Loucy (cell line): ENCODE measurements around the gene SURF6.

Experiments used
- CTCF ChIP-seq: fragments of 200-600 bp; sonication (generic); conservative IDR thresholded peaks from 2 replicates; pipeline ENCODE4 v1.5.1; 2014; ENCODE audit warnings: mild to moderate bottlenecking, antibody characterized with exemption, low read length
- EZH2phosphoT487 ChIP-seq: fragments of 200-600 bp; IDR thresholded peaks from 2 replicates; pipeline ENCODE4 v1.6.1; 2018; ENCODE audit warnings: antibody characterized with exemption, mild to moderate bottlenecking, moderate library complexity, borderline replicate concordance

- TF ChIP-seq CTCF (no peak), EZH2phosphoT487 (no peak)
Measured at GRCh38 chr9:133333011-133333410, 3.0 kb downstream of the SURF6 start.
